ENCODE results near the gene ELAVL2. TPM values are rescaled to one million over a fixed set of nuclear protein-coding genes. Genes with fewer than 3 reads are reported as not detected.

Gene ELAVL2
- total and polyA plus RNA-seq, 2 of the 4 experiments (the other 2 are of a cell fraction): 0.36 TPM; not detected in 1

- POLR2A ChIA-PET (ENCODE audit: unreplicated experiment): no interaction called here
- BruUV-seq (replicated peaks): no TSS peak
Measured at GRCh38 chr9:23803216-23803615, 22.8 kb downstream of the ELAVL2 start.

More at GRCh38 chr9:23803216-23803615, 22.8 kb downstream of the ELAVL2 start:
- Histone ChIP-seq H3K9me3 (ENCODE audit: control insufficient read depth, insufficient read depth, low read length) (no peaks in the 10 kb centered on the region), H4K8ac (ENCODE audit: low read depth in 2 of 2, low read length in 2 of 2) (no peak overlapping the region), H2AK9ac (replicated peaks; ENCODE audit: low read depth, low read length, poor library complexity) (no peak overlapping the region), H3K4me3 (ENCODE audit: insufficient read depth, low read depth, low read length) (no peak overlapping the region), H3K9ac (ENCODE audit: low read depth, low read length) (no peak overlapping the region), H2BK5ac (ENCODE audit: low read depth, low read length, poor library complexity, severe bottlenecking) (no peak overlapping the region), H3K36me3 (ENCODE audit: control insufficient read depth, insufficient read depth, low read length) (no peaks in the 10 kb centered on the region), H3K23ac (ENCODE audit: low read depth, low read length) (no peak overlapping the region), H2AK5ac (ENCODE audit: low read depth, low read length) (no peak overlapping the region), H3K27ac (ENCODE audit: insufficient read depth, low read length) (no peak overlapping the region), H3K4me2 (ENCODE audit: low read depth, low read length) (no peak overlapping the region), H3K14ac (replicated peaks; ENCODE audit: low read depth, low read length) (no peak overlapping the region), H2AFZ (replicated peaks; ENCODE audit: low read length, poor library complexity) (no peak overlapping the region), H2BK120ac (ENCODE audit: low read depth, low read length) (no peak overlapping the region), H3K79me1 (ENCODE audit: low read depth in 1 of 2, low read length in 2 of 2) (no peaks in the 10 kb centered on the region), H3K56ac (ENCODE audit: extremely low read depth, insufficient read depth, low read length) (no peak overlapping the region), H2BK15ac (ENCODE audit: low read depth, low read length) (no peak overlapping the region), H3K4me1 (ENCODE audit: control insufficient read depth, insufficient read depth, low read length) (no peaks in the 10 kb centered on the region), H4K5ac (ENCODE audit: low read depth, low read length) (no peak overlapping the region), H3K9me1 (ENCODE audit: insufficient read depth, low read length) (no peaks in the 10 kb centered on the region), H3K4ac (ENCODE audit: low read depth, low read length) (no peak overlapping the region), H4K91ac (ENCODE audit: insufficient read depth, low read depth, low read length) (no peak overlapping the region), H2BK20ac (ENCODE audit: low read depth, low read length) (no peak overlapping the region), H3K18ac (ENCODE audit: low read depth, low read length) (no peak overlapping the region), H4K20me1 (ENCODE audit: insufficient read depth, low read length) (no peaks in the 10 kb centered on the region), H3K27me3 (ENCODE audit: control insufficient read depth, insufficient read depth, low read length) (no peaks in the 10 kb centered on the region)
- intact Hi-C loops (cut with micrococcal nuclease) (no loop called here), dilution Hi-C loops (cut with HindIII; ENCODE audit: low sequenced_read_pairs, unreplicated experiment) (no loop called here), in situ Hi-C loops (cut with MboI; ENCODE audit: low sequenced_read_pairs) (no loop called here)
- no peak for ATAC-seq (ENCODE audit: low read depth)
- TF ChIP-seq MXI1 (IDR thresholded peaks at IDR 0.05; ENCODE audit: borderline replicate concordance, low read depth, low read length) (no peak), RFX5 (IDR thresholded peaks at IDR 0.05; ENCODE audit: low read depth, low read length) (no peak), MAFK (IDR thresholded peaks at IDR 0.05; ENCODE audit: low read depth, low read length) (no peak), ELK1 (IDR thresholded peaks at IDR 0.05; ENCODE audit: borderline replicate concordance, low read depth, low read length) (no peak), MAZ (IDR thresholded peaks at IDR 0.05; ENCODE audit: borderline replicate concordance, low read depth, low read length) (no peak), NFE2L2 (IDR thresholded peaks at IDR 0.05; ENCODE audit: low read depth, low read length) (no peak), POLR2A (IDR thresholded peaks at IDR 0.05; ENCODE audit: low read depth, low read length) (no peak), SMC3 (IDR thresholded peaks at IDR 0.05; ENCODE audit: low read depth, low read length) (no peak), BHLHE40 (IDR thresholded peaks at IDR 0.05; ENCODE audit: low read depth, low read length) (no peak)
- CTCF ChIA-PET: no interaction called here
- WGBS, 2 experiments (ENCODE audit: extremely low coverage in 2 of 2, insufficient read length in 1 of 2): no CpG with 5 or more reads among the region's 2 CpGs
- no peak for DNase-seq
